Keratinocyte (primary cell): ENCODE results near the gene MFAP2. TPM values are rescaled to one million over a fixed set of nuclear protein-coding genes. Genes with fewer than 3 reads are reported as not detected.

ENCODE experiments used
- DNase-seq: peaks from one replicate; pipeline ENCODE4 v3.0.0-alpha.2; 2011; ENCODE audit warnings: low read depth, missing footprints, low spot score
- FAIRE-seq: peaks from 2 replicates; lab custom pipeline; 2011; peaks lifted over from hg19 to GRCh38; lab: Jason Lieb, UNC
- H2AFZ ChIP-seq: 2 replicates; pipeline ENCODE4 v1.6.0; 2012; ENCODE audit warnings: low read length, control low read depth, inconsistent platforms; ENCODE audit not compliant: control insufficient read depth
- H3K27ac ChIP-seq: 2 replicates; pipeline ENCODE4 v1.5.1; 2011; ENCODE audit warnings: low read length; ENCODE audit not compliant: control insufficient read depth, insufficient read depth
- H3K27me3 ChIP-seq: 3 replicates; pipeline ENCODE4 v1.6.0; 2011; ENCODE audit warnings: low read length; ENCODE audit not compliant: control insufficient read depth, insufficient read depth; ENCODE audit errors: extremely low read depth
- H3K36me3 ChIP-seq, 2 experiments: 2 replicates in 1 of 2; 3 replicates in 1 of 2; pipeline ENCODE4 v1.5.1; 2011; ENCODE audit warnings: low read length in 2 of 2, mild to moderate bottlenecking in 1 of 2; ENCODE audit not compliant: control insufficient read depth in 2 of 2, insufficient read depth in 2 of 2; ENCODE audit errors: extremely low read depth in 1 of 2
- H3K4me1 ChIP-seq: 3 replicates; pipeline ENCODE4 v1.5.1; 2011; ENCODE audit warnings: low read length; ENCODE audit not compliant: control insufficient read depth, insufficient read depth; ENCODE audit errors: extremely low read depth
- H3K4me2 ChIP-seq: 3 replicates; pipeline ENCODE4 v1.6.0; 2011; ENCODE audit warnings: low read depth, low read length; ENCODE audit not compliant: control insufficient read depth, insufficient read depth; ENCODE audit errors: extremely low read depth
- H3K4me3 ChIP-seq, 3 experiments: fragments of 200-600 bp in 1 of 3; sonication (generic) in 1 of 3; 2 replicates in 2 of 3; 3 replicates in 1 of 3; pipeline ENCODE4 v1.5.1; 2011 to 2016; ENCODE audit warnings: low read length in 3 of 3, mild to moderate bottlenecking in 3 of 3, control low read depth in 2 of 3, inconsistent platforms in 1 of 3, low read depth in 1 of 3, mixed read lengths in 1 of 3, mixed run types in 1 of 3, moderate library complexity in 1 of 3; ENCODE audit not compliant: control insufficient read depth in 2 of 3, insufficient read depth in 2 of 3; ENCODE audit errors: extremely low read depth in 1 of 3
- H3K79me2 ChIP-seq: 2 replicates; pipeline ENCODE4 v1.6.0; 2012; ENCODE audit warnings: low read length; ENCODE audit not compliant: control insufficient read depth, insufficient read depth
- H3K9ac ChIP-seq: 3 replicates; pipeline ENCODE4 v1.6.0; 2011; ENCODE audit warnings: low read length; ENCODE audit not compliant: control insufficient read depth, insufficient read depth; ENCODE audit errors: extremely low read depth
- H3K9me1 ChIP-seq: 3 replicates; pipeline ENCODE4 v1.6.0; 2011; ENCODE audit warnings: low read length; ENCODE audit not compliant: control insufficient read depth, insufficient read depth; ENCODE audit errors: extremely low read depth
- H3K9me3 ChIP-seq: 2 replicates; pipeline ENCODE4 v1.5.1; 2012; ENCODE audit warnings: low read depth, low read length; ENCODE audit not compliant: control insufficient read depth
- H4K20me1 ChIP-seq: 3 replicates; pipeline ENCODE4 v1.6.0; 2011; ENCODE audit warnings: low read length; ENCODE audit not compliant: control insufficient read depth, insufficient read depth; ENCODE audit errors: extremely low read depth
- EZH2 ChIP-seq: IDR thresholded peaks from one replicate; pipeline ENCODE4 v1.6.1; 2012; ENCODE audit warnings: inconsistent platforms, mild to moderate bottlenecking, low read length, moderate library complexity
- dilution Hi-C: fragments of 300-500 bp; cut with MboI; formaldehyde crosslinking; loops from one replicate; pipeline ENCODE4 v1.7.0; 2020; ENCODE audit warnings: low sequenced_read_pairs; ENCODE audit not compliant: extremely low pct_ligation_motif_present
- polyA plus RNA-seq, 5 experiments: library from polyadenylated mRNA; depleted of rRNA in 3 of 5; stranded (reverse) in 3 of 5; stranded (forward) in 1 of 5; unstranded in 1 of 5; fragments of >200 nt; gene quantifications; 1 replicate in 1 of 5; 2 replicates in 3 of 5; 3 replicates in 1 of 5; pipeline versions ENCODE4 v1.2.1 to v1.2.3, GENCODE V29; 2011 to 2012; ENCODE audit warnings: missing spikeins in 2 of 5, low read depth in 1 of 5, low replicate concordance in 1 of 5
- TF ChIP-seq, protein P1 (sequence below), 3 experiments: IDR thresholded peaks in 1 of 3; conservative IDR thresholded peaks in 1 of 3; optimal IDR thresholded peaks in 1 of 3; 2 replicates in 2 of 3; 3 replicates in 1 of 3; pipeline versions ENCODE3 to v1.5.1; 2011; ENCODE audit warnings: low read length in 3 of 3, mild to moderate bottlenecking in 3 of 3, moderate library complexity in 2 of 3, control low read depth in 1 of 3, inconsistent platforms in 1 of 3; ENCODE audit not compliant: insufficient read depth in 2 of 3; ENCODE audit errors: extremely low read depth in 1 of 3

MFAP2 gene
- polyA plus RNA-seq, 1 donor (not counting 4 experiments of a cell fraction or from before 2014, with no cell fraction given) = 34.6 TPM

DNA sequence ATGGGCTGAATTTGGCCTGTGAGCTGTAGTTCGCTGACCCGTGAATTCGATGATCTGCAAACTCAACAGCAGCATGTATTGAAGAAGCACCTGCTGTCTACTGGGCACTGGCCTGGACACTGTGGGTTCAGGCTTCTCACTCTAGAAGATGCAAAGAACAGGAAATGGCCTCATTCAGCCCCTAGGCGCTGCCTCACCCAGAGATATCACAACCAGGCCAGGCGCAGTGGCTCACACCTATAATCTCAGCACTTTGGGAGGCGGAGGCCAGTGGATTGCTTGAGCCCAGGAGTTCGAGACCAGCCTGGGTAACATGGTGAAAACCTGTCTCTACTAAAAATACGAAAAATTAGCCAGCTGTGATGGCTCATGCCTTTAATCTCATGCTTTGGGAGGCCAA lies 23.6 kb downstream of the MFAP2 start:
- H3K4me3 ChIP-seq = no peak overlapping the region
- no peaks in the 10 kb centered on the region for H3K9me3 ChIP-seq
- no peak overlapping the region for H2AFZ ChIP-seq
- no peak for DNase-seq
- H3K27ac ChIP-seq = no peak overlapping the region
- peaks cover 3% of the 10 kb centered on the region for H3K4me1 ChIP-seq
- peaks cover 4 to 12% of the 10 kb centered on the region in 2 experiments for H3K36me3 ChIP-seq
- FAIRE-seq = no peak
- no peak overlapping the region for H3K9ac ChIP-seq
- no peaks in the 10 kb centered on the region for H3K9me1 ChIP-seq
- H3K27me3 ChIP-seq = no peaks in the 10 kb centered on the region
- dilution Hi-C loops = no loop called here
- no peaks in the 10 kb centered on the region for H4K20me1 ChIP-seq
- H3K79me2 ChIP-seq = no peaks in the 10 kb centered on the region
- no peak overlapping the region for H3K4me2 ChIP-seq
- TF ChIP-seq, protein P1, sequence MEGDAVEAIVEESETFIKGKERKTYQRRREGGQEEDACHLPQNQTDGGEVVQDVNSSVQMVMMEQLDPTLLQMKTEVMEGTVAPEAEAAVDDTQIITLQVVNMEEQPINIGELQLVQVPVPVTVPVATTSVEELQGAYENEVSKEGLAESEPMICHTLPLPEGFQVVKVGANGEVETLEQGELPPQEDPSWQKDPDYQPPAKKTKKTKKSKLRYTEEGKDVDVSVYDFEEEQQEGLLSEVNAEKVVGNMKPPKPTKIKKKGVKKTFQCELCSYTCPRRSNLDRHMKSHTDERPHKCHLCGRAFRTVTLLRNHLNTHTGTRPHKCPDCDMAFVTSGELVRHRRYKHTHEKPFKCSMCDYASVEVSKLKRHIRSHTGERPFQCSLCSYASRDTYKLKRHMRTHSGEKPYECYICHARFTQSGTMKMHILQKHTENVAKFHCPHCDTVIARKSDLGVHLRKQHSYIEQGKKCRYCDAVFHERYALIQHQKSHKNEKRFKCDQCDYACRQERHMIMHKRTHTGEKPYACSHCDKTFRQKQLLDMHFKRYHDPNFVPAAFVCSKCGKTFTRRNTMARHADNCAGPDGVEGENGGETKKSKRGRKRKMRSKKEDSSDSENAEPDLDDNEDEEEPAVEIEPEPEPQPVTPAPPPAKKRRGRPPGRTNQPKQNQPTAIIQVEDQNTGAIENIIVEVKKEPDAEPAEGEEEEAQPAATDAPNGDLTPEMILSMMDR (optimal IDR thresholded peaks at IDR 0.05 in 1 of 3, IDR thresholded peaks at IDR 0.05 in 1 of 3, conservative IDR thresholded peaks at IDR 0.05 in 1 of 3; ENCODE audit: extremely low read depth in 1 of 3, insufficient read depth in 2 of 3, low read length in 3 of 3) = no peak
- TF ChIP-seq EZH2 = no peak

DNA sequence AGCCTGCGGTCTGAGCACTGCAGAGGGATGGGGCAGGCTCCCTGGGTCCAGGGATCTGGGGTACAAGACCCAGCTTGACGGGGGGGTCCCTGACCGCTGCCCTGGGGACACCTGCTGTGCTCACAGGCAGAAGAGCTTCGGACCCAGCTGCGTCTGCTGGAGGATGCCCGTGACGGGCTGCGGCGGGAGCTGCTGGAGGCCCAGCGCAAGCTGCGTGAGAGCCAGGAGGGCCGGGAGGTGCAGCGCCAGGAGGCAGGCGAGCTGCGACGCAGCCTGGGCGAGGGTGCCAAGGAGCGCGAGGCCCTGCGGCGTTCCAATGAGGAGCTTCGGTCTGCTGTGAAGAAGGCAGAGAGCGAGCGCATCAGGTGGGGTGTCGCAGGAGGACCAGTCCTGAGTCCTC lies 25.2 kb downstream of the MFAP2 start:
- no peak overlapping the region for H3K4me3 ChIP-seq
- H3K79me2 ChIP-seq = no peaks in the 10 kb centered on the region
- no peak overlapping the region for H3K4me2 ChIP-seq
- TF ChIP-seq, protein P1 (optimal IDR thresholded peaks at IDR 0.05 in 1 of 3, IDR thresholded peaks at IDR 0.05 in 1 of 3, conservative IDR thresholded peaks at IDR 0.05 in 1 of 3; ENCODE audit: extremely low read depth in 1 of 3, insufficient read depth in 2 of 3, low read length in 3 of 3) = no peak
- TF ChIP-seq EZH2 = no peak
- H3K27me3 ChIP-seq = no peaks in the 10 kb centered on the region
- no peaks in the 10 kb centered on the region for H4K20me1 ChIP-seq
- H3K9me1 ChIP-seq = no peaks in the 10 kb centered on the region
- dilution Hi-C loops = no loop called here
- H3K9ac ChIP-seq = no peak overlapping the region
- no peak overlapping the region for H2AFZ ChIP-seq
- H3K27ac ChIP-seq = no peak overlapping the region
- H3K9me3 ChIP-seq = no peaks in the 10 kb centered on the region
- peaks cover 3% of the 10 kb centered on the region for H3K4me1 ChIP-seq
- peaks cover 8 to 12% of the 10 kb centered on the region in 2 experiments for H3K36me3 ChIP-seq
- FAIRE-seq (no peak), DNase-seq (no peak)
